NCI-H526 treated with DMSO at 0.1 percent for 48 hours (cell line): ENCODE measurements around the gene CCBE1.

Experiments used
- DNase-seq: peaks from one replicate; lab custom pipeline; 2025; lab: John Stamatoyannopoulos, UW

CCBE1 gene

DNA sequence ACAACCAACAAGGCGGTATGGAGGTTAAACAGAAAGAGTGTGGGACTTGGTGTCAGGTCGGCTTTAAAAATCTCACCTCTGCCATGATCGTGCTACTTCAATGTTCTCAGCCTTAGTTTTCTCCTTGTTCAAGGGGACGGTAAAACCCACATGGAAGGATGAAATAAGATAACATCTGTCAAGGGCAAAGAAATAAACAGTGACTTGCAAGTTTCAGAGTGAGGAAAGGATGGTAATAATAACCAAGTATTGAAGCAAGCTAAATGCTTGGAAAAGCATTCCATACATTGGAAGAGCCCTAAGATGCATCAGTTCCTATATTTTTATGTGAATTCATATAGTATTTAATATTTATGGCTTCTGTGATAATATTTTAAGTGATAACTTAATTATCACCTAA is 308.4 kb downstream of the CCBE1 start:
- DNase-seq: no peak

- DNase-seq: no peak
These were observed 309.3 kb downstream of the CCBE1 start for GRCh38 chr18:59387687-59388565.

GRCh38 chr18:59386909-59387686 is 310.1 kb downstream of the CCBE1 start:
- DNase-seq: no peak

DNA sequence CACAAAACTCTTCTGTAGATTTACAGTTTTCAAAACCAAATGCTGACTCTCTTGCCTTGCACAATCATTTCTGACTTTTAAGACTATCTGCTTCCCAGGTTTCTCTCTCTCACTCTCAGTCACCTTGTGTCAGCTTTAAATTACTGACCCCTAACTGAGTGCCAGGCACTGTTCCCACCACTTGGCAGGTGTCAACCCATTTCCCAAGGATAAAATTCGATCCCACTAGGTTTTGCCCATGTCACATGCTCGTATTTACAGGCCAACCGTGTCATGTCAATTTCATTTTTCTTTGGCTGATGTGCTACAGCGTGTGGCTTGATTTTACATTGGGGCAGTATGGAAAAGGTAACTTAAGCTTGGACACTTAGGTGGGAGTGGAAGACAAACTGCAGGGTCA is 312.0 kb downstream of the CCBE1 start:
- DNase-seq: no peak

DNA sequence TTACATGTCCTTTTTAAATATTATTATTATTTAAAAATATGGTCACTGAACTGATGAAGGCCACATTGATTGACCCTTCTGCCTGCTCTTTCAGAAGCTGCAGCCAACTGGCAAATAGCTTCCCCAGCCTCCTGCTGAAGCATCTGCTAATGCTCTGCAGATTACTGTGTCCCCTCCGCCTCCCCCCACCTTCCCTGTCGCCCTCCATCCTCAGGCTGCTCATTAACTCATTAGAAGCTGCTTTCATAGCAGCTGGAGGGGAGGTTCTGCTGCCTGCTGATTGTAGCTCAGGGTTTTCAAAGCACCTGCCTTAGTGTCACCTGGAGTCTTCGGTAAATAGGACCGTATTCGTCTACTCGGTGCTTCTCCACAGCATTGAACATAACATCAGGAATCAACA is 313.4 kb downstream of the CCBE1 start:
- no peak for DNase-seq

DNA sequence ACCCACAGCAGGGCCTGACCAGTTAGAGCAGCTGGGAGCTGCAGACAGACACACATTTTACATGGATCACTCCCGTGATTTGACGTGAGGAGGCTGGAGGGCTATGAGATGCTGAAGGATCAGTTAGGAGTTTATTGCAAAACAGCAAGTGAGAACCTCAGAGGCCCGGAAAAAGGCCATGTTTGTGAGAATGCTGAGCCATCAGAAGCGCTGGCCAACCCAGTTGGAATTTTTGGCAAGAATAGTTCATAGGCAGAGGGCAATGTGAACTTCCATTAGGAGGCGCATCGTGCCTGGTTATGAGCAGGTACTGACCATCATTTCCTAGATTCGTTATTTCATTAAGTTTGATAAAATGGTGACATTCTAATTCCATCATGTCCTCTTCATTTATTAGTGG is 314.8 kb downstream of the CCBE1 start:
- DNase-seq: no peak

GRCh38 chr18:59381949-59382348 is 315.3 kb downstream of the CCBE1 start:
- no peak for DNase-seq
